DOHH2 (cell line): Measurements from ENCODE around the gene CRELD1.

Experiments
- EZH2phosphoT487 ChIP-seq: fragments of 200-600 bp; sonication (generic); IDR thresholded peaks from 2 replicates; pipeline ENCODE4 v1.6.1; 2017; ENCODE audit warnings: borderline replicate concordance, mild to moderate bottlenecking, antibody characterized with exemption, low read length, moderate library complexity, mixed read lengths
- TF ChIP-seq, protein P1 (sequence below): fragments of 200-600 bp; sonication (generic); IDR thresholded peaks from one replicate; pipeline ENCODE4 v1.5.1; 2014; ENCODE audit warnings: antibody characterized with exemption, mild to moderate bottlenecking, low read depth, low read length; ENCODE audit not compliant: poor library complexity, severe bottlenecking

DNA sequence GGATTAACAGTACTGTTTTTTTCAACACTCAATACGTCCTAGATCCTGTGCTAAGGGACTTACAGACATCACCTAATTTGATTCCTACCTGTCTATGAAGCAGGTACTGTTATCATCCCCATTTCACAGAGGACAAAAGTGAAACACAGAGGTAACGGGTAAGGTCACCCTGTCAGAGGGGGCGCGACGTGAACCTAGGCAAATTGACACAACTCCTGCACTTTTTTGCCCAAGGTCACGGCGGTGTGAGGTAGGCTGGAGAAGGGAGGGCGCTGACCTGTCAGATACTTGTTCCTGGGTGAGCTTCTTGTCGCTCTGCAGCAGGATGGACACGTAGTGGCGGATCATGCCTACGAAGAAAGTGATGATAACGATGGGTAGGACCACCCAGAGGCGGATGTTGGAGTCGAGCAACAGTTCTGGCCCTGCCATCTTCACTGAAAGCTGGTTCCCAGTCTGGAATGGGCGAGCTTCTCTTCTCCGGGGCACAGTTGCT, 52.6 kb downstream of the CRELD1 start:
- TF ChIP-seq, protein P1, sequence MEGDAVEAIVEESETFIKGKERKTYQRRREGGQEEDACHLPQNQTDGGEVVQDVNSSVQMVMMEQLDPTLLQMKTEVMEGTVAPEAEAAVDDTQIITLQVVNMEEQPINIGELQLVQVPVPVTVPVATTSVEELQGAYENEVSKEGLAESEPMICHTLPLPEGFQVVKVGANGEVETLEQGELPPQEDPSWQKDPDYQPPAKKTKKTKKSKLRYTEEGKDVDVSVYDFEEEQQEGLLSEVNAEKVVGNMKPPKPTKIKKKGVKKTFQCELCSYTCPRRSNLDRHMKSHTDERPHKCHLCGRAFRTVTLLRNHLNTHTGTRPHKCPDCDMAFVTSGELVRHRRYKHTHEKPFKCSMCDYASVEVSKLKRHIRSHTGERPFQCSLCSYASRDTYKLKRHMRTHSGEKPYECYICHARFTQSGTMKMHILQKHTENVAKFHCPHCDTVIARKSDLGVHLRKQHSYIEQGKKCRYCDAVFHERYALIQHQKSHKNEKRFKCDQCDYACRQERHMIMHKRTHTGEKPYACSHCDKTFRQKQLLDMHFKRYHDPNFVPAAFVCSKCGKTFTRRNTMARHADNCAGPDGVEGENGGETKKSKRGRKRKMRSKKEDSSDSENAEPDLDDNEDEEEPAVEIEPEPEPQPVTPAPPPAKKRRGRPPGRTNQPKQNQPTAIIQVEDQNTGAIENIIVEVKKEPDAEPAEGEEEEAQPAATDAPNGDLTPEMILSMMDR: no peak
- no peak for TF ChIP-seq EZH2phosphoT487
